HFFc6 (cell line): ENCODE measurements around the gene PDE4D. TPM values are rescaled to one million over a fixed set of nuclear protein-coding genes. Genes with fewer than 3 reads are reported as not detected.

Experiments
- DNase-seq: peaks from one replicate; pipeline ENCODE4 v3.0.0-alpha.2; 2018
- H3K27ac Mint-ChIP-seq: 2 replicates; pipeline ENCODE4 v1.8.0; 2020; ENCODE audit warnings: mild to moderate bottlenecking, mixed read lengths
- H3K27me3 Mint-ChIP-seq: 2 replicates; pipeline ENCODE4 v1.8.0; 2021; ENCODE audit warnings: mild to moderate bottlenecking, moderate library complexity, mixed read lengths; ENCODE audit not compliant: insufficient read depth
- H3K36me3 Mint-ChIP-seq: 2 replicates; pipeline ENCODE4 v1.8.0; 2021; ENCODE audit warnings: low read depth, mixed read lengths
- H3K4me1 Mint-ChIP-seq: 2 replicates; pipeline ENCODE4 v1.8.0; 2020; ENCODE audit warnings: low read depth, mixed read lengths
- H3K4me3 Mint-ChIP-seq: 2 replicates; pipeline ENCODE4 v1.8.0; 2020; ENCODE audit warnings: mild to moderate bottlenecking, moderate library complexity, mixed read lengths
- H3K9me3 Mint-ChIP-seq: 2 replicates; pipeline ENCODE4 v1.8.0; 2020; ENCODE audit warnings: mild to moderate bottlenecking, mixed read lengths
- CTCF ChIP-seq: fragments of 200-600 bp; sonication (generic); IDR thresholded peaks from 2 replicates; pipeline ENCODE4 v1.5.0; 2021; ENCODE audit warnings: antibody characterized with exemption, mild to moderate bottlenecking
- total RNA-seq, 6 experiments: library from RNA; stranded (reverse); fragmentation: NEBNext Ultra II Directional; extraction: Animal tissue kit (Norgen Biotek cat#: 25700); gene quantifications; 2 replicates in 1 of 6; 3 replicates in 5 of 6; pipeline ENCODE4 v1.2.3, GENCODE V29; 2021

The PDE4D gene
- total RNA-seq, 6 experiments from 2014 or later, result 1.8 to 7.3 (median 6.2) TPM

- Mint-ChIP-seq H3K27ac (peak overlapping the region; percentile 83), H3K4me3 (peak overlapping the region; percentile 93), H3K4me1 (peaks cover 68% of the 10 kb centered on the region), H3K27me3 (peaks cover 1% of the 10 kb centered on the region; the same call in 1 of the 2 replicates), H3K9me3 (no peaks in the 10 kb centered on the region), H3K36me3 (no peaks in the 10 kb centered on the region)
- peak; percentile 50 for DNase-seq
- no peak for TF ChIP-seq CTCF
These were observed 854.1 kb downstream of the PDE4D start for GRCh38 chr5:59039296-59040023.

GRCh38 chr5:59038798-59039295, 854.7 kb downstream of the PDE4D start:
- H3K9me3 Mint-ChIP-seq, result no peaks in the 10 kb centered on the region
- H3K4me3 Mint-ChIP-seq, result peak overlapping the region; percentile 93
- peaks cover 1% of the 10 kb centered on the region; the same call in 1 of the 2 replicates for H3K27me3 Mint-ChIP-seq
- no peak for DNase-seq
- H3K36me3 Mint-ChIP-seq, result no peaks in the 10 kb centered on the region
- TF ChIP-seq CTCF, result no peak
- peaks cover 71% of the 10 kb centered on the region for H3K4me1 Mint-ChIP-seq
- H3K27ac Mint-ChIP-seq, result peak overlapping the region; percentile 83

- DNase-seq, result no peak
- Mint-ChIP-seq H3K4me3 (peak overlapping the region; percentile 93), H3K36me3 (no peaks in the 10 kb centered on the region), H3K27me3 (peaks cover 1% of the 10 kb centered on the region; the same call in 1 of the 2 replicates), H3K4me1 (peaks cover 71% of the 10 kb centered on the region), H3K27ac (peak overlapping the region; percentile 83), H3K9me3 (no peaks in the 10 kb centered on the region)
- no peak for TF ChIP-seq CTCF
These were observed 855.4 kb downstream of the PDE4D start for GRCh38 chr5:59037941-59038797.

GRCh38 chr5:59037453-59037852, 856.1 kb downstream of the PDE4D start:
- Mint-ChIP-seq H3K36me3 (no peaks in the 10 kb centered on the region), H3K27ac (no peak overlapping the region; the same call in 1 of the 2 replicates), H3K27me3 (peaks cover 1% of the 10 kb centered on the region; the same call in 1 of the 2 replicates), H3K9me3 (no peaks in the 10 kb centered on the region), H3K4me1 (peaks cover 67% of the 10 kb centered on the region), H3K4me3 (peak overlapping the region; percentile 93)
- no peak for TF ChIP-seq CTCF
- DNase-seq, result no peak

- Mint-ChIP-seq H3K27me3 (peaks cover 3% of the 10 kb centered on the region), H3K4me3 (peak overlapping the region; percentile 93), H3K4me1 (peaks cover 63% of the 10 kb centered on the region), H3K36me3 (no peaks in the 10 kb centered on the region), H3K27ac (peak overlapping the region; percentile 67), H3K9me3 (no peaks in the 10 kb centered on the region)
- DNase-seq, result no peak
- no peak for TF ChIP-seq CTCF
These were observed 856.5 kb downstream of the PDE4D start for GRCh38 chr5:59037041-59037440.
